GM18508 (cell line): ENCODE measurements around the gene SLITRK1.

ENCODE experiments used
- ATAC-seq: cut with Tn5 transposase; IDR thresholded peaks from one replicate; pipeline ENCODE4 v1.9.1; 2021; ENCODE audit warnings: moderate number of reproducible peaks; ENCODE audit not compliant: insufficient read depth, unreplicated experiment

The SLITRK1 gene

GRCh38 chr13:83867708-83868107 lies 14.6 kb downstream of the SLITRK1 start:
- ATAC-seq: no peak

GRCh38 chr13:83865161-83866137 lies 16.8 kb downstream of the SLITRK1 start:
- ATAC-seq: no peak

DNA sequence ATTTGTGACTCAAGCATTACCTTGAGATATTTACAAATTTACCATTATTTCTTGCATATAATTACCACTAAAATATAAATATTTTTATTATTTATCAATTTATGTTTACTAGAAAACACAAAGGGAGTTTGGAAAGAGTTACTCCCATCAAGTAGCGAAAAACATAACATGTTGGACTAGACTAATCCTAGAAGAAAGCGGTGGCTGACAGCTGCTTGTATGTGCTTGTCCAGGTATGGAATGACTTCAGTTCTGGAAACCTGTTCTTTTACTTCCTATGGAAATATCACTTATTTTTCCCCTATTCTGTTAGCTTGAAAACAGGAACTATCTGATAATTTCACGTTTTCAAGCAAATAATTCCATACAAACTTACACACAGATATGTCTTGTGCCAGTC lies 28.5 kb downstream of the SLITRK1 start:
- ATAC-seq: no peak

GRCh38 chr13:83845106-83845505 lies 37.2 kb downstream of the SLITRK1 start:
- ATAC-seq: no peak

DNA sequence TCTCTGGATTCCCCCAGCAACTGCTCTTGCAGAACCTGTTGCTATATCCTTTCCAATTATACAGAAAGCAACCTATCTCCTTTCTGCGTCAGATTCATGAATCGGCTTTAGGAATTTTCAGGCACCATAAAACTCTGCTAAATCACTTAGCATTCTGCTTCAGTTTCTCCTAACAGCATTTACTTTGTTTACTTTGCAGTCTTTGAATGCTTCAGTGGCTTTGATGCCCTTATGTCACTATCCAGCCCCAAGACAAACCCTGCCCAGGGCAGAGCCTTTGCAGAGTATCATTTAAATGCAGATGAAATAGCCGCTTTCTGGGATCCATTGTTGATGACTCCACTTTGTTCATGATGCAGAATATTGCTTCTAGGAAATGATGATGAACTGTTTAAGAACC lies 43.1 kb downstream of the SLITRK1 start:
- ATAC-seq: no peak

GRCh38 chr13:83831796-83832195 lies 50.5 kb downstream of the SLITRK1 start:
- ATAC-seq: no peak

DNA sequence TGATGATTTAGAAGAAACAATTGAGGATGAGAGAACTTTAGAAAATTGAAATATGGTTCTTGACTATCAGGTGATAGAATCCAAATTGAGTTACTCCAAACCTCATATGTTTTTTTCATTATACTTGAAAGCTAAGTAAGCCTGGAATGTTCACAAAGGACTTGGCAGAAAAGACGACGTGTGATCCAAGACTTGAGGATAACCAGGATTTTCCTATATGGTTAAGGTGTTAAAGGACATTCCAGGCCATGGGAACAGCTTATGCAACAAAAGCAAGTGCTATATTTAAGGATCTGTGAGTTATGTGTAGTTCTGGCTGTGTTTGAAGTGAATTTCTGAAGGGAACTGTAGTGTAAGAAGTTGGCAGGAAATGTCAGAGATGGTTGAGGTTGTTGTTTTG lies 52.5 kb downstream of the SLITRK1 start:
- ATAC-seq: no peak

- no peak for ATAC-seq
Observed at GRCh38 chr13:83827338-83827737, 54.9 kb downstream of the SLITRK1 start.
